WTC11 (cell line): ENCODE results near the gene PLEKHH3. TPM values are rescaled to one million over a fixed set of nuclear protein-coding genes. Genes with fewer than 3 reads are reported as not detected.

ENCODE experiments used
- ATAC-seq: fragments of 200-7000 bp; cut with Tn5 transposase; 2 replicates; pipeline ENCODE4 v1.10.0; 2021; ENCODE audit warnings: mild to moderate bottlenecking, moderate library complexity
- Bru-seq: library from RNA; stranded (reverse); fragments of 400-500 nt; gene quantifications from one replicate; lab custom pipeline; 2021; lab: Mats Ljungman, UMichigan
- CTCF ChIA-PET: fragments of 300-600 bp; sonication (Branson Sonifier 250); formaldehyde crosslinking; loops from one replicate; lab custom pipeline; 2021; ENCODE audit warnings: antibody characterized with exemption; lab: Charles Lee
- POLR2A ChIA-PET: fragments of 350-600 bp; sonication (Branson Sonifier 250); formaldehyde crosslinking; loops from one replicate; lab custom pipeline; 2021; ENCODE audit warnings: antibody characterized with exemption; lab: Charles Lee
- DNase-seq: peaks from one replicate; pipeline ENCODE4 v3.0.0; 2021; ENCODE audit warnings: low spot score
- H3K27ac Mint-ChIP-seq: 2 replicates; pipeline ENCODE4 v1.8.0; 2021; ENCODE audit warnings: mixed read lengths
- H3K27me3 Mint-ChIP-seq: 2 replicates; pipeline ENCODE4 v1.8.0; 2021; ENCODE audit warnings: low read depth, mild to moderate bottlenecking, moderate library complexity, mixed read lengths
- H3K36me3 Mint-ChIP-seq: 2 replicates; pipeline ENCODE4 v1.8.0; 2021; ENCODE audit warnings: mixed read lengths
- H3K4me1 Mint-ChIP-seq: 2 replicates; pipeline ENCODE4 v1.8.0; 2022; ENCODE audit warnings: mixed read lengths
- H3K4me3 Mint-ChIP-seq: 2 replicates; pipeline ENCODE4 v1.8.0; 2021; ENCODE audit warnings: mild to moderate bottlenecking, moderate library complexity, mixed read lengths
- H3K9me3 Mint-ChIP-seq: 2 replicates; pipeline ENCODE4 v1.8.0; 2021; ENCODE audit warnings: mixed read lengths
- ERG ChIP-seq: fragments of 250-450 bp; sonication (Bioruptor Pico); IDR thresholded peaks from 2 replicates; pipeline ENCODE4 v1.8.0; 2021; ENCODE audit warnings: mild to moderate bottlenecking
- ETV6 ChIP-seq: sonication (generic); formaldehyde crosslinking; IDR thresholded peaks from 2 replicates; pipeline ENCODE4 v1.8.1; 2022; ENCODE audit warnings: mild to moderate bottlenecking, missing genetic modification reagents
- FOXP1 ChIP-seq: sonication (generic); formaldehyde crosslinking; IDR thresholded peaks from 2 replicates; pipeline ENCODE4 v1.8.0; 2022; ENCODE audit warnings: missing genetic modification reagents, mild to moderate bottlenecking, moderate library complexity, borderline replicate concordance
- GABPB1 ChIP-seq: sonication (generic); formaldehyde crosslinking; IDR thresholded peaks from 2 replicates; pipeline ENCODE4 v1.8.1; 2023; ENCODE audit warnings: mild to moderate bottlenecking, missing genetic modification reagents
- IRF1 ChIP-seq: sonication (generic); formaldehyde crosslinking; IDR thresholded peaks from 2 replicates; pipeline ENCODE4 v1.8.0; 2023; ENCODE audit warnings: missing genetic modification reagents
- JAZF1 ChIP-seq: fragments of 250-450 bp; sonication (Bioruptor Pico); IDR thresholded peaks from 2 replicates; pipeline ENCODE4 v1.9.0; 2021; ENCODE audit warnings: moderate library complexity, mild to moderate bottlenecking, inconsistent platforms
- KAT7 ChIP-seq: sonication (generic); formaldehyde crosslinking; IDR thresholded peaks from 2 replicates; pipeline ENCODE4 v1.8.1; 2023; ENCODE audit warnings: missing genetic modification reagents, mild to moderate bottlenecking, borderline replicate concordance
- MAX ChIP-seq: sonication (generic); formaldehyde crosslinking; IDR thresholded peaks from 2 replicates; pipeline ENCODE4 v1.8.0; 2022; ENCODE audit warnings: mild to moderate bottlenecking, missing genetic modification reagents
- TP53 ChIP-seq: sonication (generic); formaldehyde crosslinking; IDR thresholded peaks from 2 replicates; pipeline ENCODE4 v1.8.1; 2023; ENCODE audit warnings: mild to moderate bottlenecking, missing genetic modification reagents
- ZNF121 ChIP-seq: sonication (generic); formaldehyde crosslinking; IDR thresholded peaks from 2 replicates; pipeline ENCODE4 v1.8.0; 2023; ENCODE audit warnings: missing genetic modification reagents
- ZNF232 ChIP-seq: sonication (generic); formaldehyde crosslinking; IDR thresholded peaks from 2 replicates; pipeline ENCODE4 v1.8.0; 2022; ENCODE audit warnings: mild to moderate bottlenecking, missing genetic modification reagents
- ZNF263 ChIP-seq: sonication (generic); formaldehyde crosslinking; IDR thresholded peaks from 2 replicates; pipeline ENCODE4 v1.8.1; 2022; ENCODE audit warnings: low read depth, mild to moderate bottlenecking, moderate library complexity, missing genetic modification reagents
- ZNF423 ChIP-seq: fragments of 250-450 bp; sonication (Bioruptor Pico); IDR thresholded peaks from 2 replicates; pipeline ENCODE4 v2.1.2; 2022; ENCODE audit warnings: mild to moderate bottlenecking, moderate library complexity
- long read RNA-seq, 3 experiments: library from RNA in 1 of 3; library from capped mRNA in 1 of 3; library from polyadenylated mRNA in 1 of 3; unstranded in 2 of 3; stranded (forward) in 1 of 3; transcript quantifications; one replicate each; pipeline ENCODE4 v2.0.0, GENCODE V29; 2021
- total RNA-seq: library from RNA; stranded (reverse); gene quantifications from 3 replicates; pipeline ENCODE4 v1.2.3, GENCODE V29; 2021
- TF ChIP-seq, protein P1 (sequence below): sonication (generic); formaldehyde crosslinking; IDR thresholded peaks from 2 replicates; pipeline ENCODE4 v1.8.1; 2022; ENCODE audit warnings: mild to moderate bottlenecking, moderate library complexity, missing genetic modification reagents
- TF ChIP-seq, protein P2 (sequence below): sonication (generic); formaldehyde crosslinking; IDR thresholded peaks from 2 replicates; pipeline ENCODE4 v1.8.0; 2022; ENCODE audit warnings: mild to moderate bottlenecking, missing genetic modification reagents
- TF ChIP-seq, protein P3 (sequence below): sonication (generic); formaldehyde crosslinking; IDR thresholded peaks from 2 replicates; pipeline ENCODE4 v1.8.1; 2023; ENCODE audit warnings: mild to moderate bottlenecking, moderate library complexity, missing genetic modification reagents

PLEKHH3 gene, protein sequence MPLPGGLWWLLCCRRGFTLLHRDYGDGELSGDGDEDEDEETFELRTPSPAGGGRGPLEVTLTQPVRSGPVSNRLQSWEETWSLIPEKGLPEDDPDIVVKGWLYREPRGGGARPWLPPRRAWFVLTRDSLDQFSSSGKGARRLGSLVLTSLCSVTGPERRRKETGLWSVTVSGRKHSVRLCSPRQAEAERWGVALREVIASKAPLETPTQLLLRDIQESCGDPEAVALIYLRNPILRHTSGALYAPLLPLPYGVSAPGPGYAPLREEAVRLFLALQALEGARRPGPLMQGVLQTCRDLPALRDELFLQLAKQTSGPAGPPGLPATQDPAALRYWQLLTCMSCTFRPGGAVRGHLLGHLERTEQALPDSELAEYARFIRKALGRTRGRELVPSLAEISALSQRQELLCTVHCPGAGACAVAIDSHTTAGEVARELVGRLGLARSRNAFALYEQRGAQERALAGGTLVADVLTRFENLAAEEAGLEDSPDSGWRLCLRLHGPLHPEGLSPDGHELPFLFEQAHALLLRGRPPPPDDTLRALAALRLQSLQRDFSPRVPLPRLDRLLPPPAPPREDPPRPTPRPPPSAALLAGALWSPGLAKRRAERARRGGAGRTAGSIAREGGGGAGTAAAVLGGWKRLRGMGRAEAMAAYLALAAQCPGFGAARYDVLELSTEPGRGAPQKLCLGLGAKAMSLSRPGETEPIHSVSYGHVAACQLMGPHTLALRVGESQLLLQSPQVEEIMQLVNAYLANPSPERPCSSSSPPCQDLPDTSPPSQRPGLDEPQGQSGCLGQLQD
- total RNA-seq (33.0 to 40.2 TPM (median 35.6 TPM) in 3 replicates), Bru-seq, nascent RNA (percentile 68 among the genes with signal in this experiment)
- long read RNA-seq, experiment 1, transcript PLEKHH3-204 (13 exons, 2,983 nt) = major isoform, 14 of 72 reads
- long read RNA-seq, experiment 1, transcript PLEKHH3-205 (13 exons, 2,640 nt) = minor isoform, 5 of 72 reads
- long read RNA-seq, experiment 1, transcript PLEKHH3-201 (13 exons, 2,987 nt) = minor isoform, 10 of 72 reads
- long read RNA-seq, experiment 1, partial matches to known transcripts = 25 of 72 reads
- long read RNA-seq, experiment 1, other reads (novel, unspliced or antisense) = 17 of 72 reads
- long read RNA-seq, experiment 2, transcript PLEKHH3-204 (13 exons, 2,983 nt) = major isoform, 6 of 44 reads
- long read RNA-seq, experiment 2, partial matches to known transcripts = 24 of 44 reads
- long read RNA-seq, experiment 2, other reads (novel, unspliced or antisense) = 10 of 44 reads
- long read RNA-seq, experiment 3 = 0 reads

DNA sequence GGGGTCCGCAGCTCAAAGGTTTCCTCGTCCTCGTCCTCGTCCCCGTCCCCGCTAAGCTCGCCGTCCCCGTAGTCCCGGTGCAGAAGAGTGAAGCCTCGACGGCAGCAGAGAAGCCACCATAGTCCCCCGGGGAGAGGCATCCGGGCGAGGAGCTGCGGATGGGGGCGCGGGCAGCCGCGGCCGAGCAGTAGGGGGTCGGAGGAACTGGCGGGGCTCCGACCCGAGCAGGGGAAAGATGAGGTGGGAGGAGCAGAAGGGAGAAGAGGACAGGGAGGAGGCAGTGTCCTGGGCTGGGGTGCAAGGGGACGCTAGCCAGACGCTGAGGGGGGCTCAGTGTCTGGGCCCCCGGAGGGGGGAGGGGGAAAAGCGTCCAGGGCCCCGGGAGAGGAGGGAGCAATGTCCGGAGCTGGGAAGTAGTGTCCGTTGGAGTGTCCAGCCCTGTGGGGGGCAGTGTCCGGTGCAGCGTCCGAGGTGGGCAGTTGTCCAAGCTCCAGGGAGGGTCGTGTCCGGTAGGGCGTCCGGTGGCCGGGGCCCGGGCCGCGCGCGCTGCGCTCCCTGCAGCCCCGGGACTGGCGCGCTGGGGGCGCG, at the start of gene PLEKHH3:
Gene PLEKHH3 (minus strand): TSS at position 571 of the 588 bp plus-strand sequence. CDS start 431 bp downstream, at position 140.
- TF ChIP-seq JAZF1 = no peak
- TF ChIP-seq, protein P1, sequence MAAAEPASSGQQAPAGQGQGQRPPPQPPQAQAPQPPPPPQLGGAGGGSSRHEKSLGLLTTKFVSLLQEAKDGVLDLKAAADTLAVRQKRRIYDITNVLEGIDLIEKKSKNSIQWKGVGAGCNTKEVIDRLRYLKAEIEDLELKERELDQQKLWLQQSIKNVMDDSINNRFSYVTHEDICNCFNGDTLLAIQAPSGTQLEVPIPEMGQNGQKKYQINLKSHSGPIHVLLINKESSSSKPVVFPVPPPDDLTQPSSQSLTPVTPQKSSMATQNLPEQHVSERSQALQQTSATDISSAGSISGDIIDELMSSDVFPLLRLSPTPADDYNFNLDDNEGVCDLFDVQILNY (CRISPR knock-in tag) = no peak; the same call in 1 of the 2 replicates
- TF ChIP-seq, protein P2, sequence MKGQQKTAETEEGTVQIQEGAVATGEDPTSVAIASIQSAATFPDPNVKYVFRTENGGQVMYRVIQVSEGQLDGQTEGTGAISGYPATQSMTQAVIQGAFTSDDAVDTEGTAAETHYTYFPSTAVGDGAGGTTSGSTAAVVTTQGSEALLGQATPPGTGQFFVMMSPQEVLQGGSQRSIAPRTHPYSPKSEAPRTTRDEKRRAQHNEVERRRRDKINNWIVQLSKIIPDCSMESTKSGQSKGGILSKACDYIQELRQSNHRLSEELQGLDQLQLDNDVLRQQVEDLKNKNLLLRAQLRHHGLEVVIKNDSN (CRISPR knock-in tag) = 0 out of 2 replicates have a peak, but pooled peaks have one; percentile 10
- TF ChIP-seq TP53 (CRISPR knock-in tag) = peak; percentile 22; the same call in 1 of the 2 replicates
- peak; percentile 13; the same call in 1 of the 2 replicates for TF ChIP-seq ZNF263 (CRISPR knock-in tag)
- peak; percentile 51; the same call in 1 of the 2 replicates for TF ChIP-seq ZNF423 (CRISPR knock-in tag)
- 0 out of 2 replicates have a peak, but pooled peaks have one; percentile 33 for TF ChIP-seq ETV6
- 0 out of 2 replicates have a peak, but pooled peaks have one; percentile 8 for TF ChIP-seq FOXP1 (CRISPR knock-in tag)
- TF ChIP-seq IRF1 = peak; percentile 54; the same call in 1 of the 2 replicates
- Mint-ChIP-seq H3K9me3 (no peaks in the 10 kb centered on the region), H3K36me3 (peaks cover 3% of the 10 kb centered on the region; the same call in 1 of the 2 replicates), H3K4me3 (peak within 1 kb of the TSS; percentile 79), H3K27ac (peak within 1 kb of the TSS; percentile 94), H3K4me1 (peaks cover 39% of the 10 kb centered on the region), H3K27me3 (peaks cover 8% of the 10 kb centered on the region)
- no peak for DNase-seq
- ChIA-PET CTCF (interaction anchor here (1.0 to 6.5 kb wide), 9 partner anchors 18 to 128 kb away, joined by 3 to 122 read pairs (median 12); partner anchors contain the start of genes CNTD1, COA3, PSMC3IP and RETREG3), POLR2A (interaction anchor here (1.4 to 2.3 kb wide), 4 partner anchors 17 to 99 kb away, joined by 5 to 8 read pairs (median 6); partner anchors contain the start of genes PSMC3IP, RETREG3, TUBG1 and TUBG2)
- ATAC-seq = no peak

GRCh38 chr17:42725143-42725542, 48.3 kb upstream of the PLEKHH3 start:
- DNase-seq (no peak), ATAC-seq (no peak)
- Mint-ChIP-seq H3K9me3 (no peaks in the 10 kb centered on the region), H3K36me3 (peaks cover 40% of the 10 kb centered on the region), H3K4me3 (no peak overlapping the region), H3K4me1 (no peaks in the 10 kb centered on the region), H3K27ac (no peak overlapping the region), H3K27me3 (no peaks in the 10 kb centered on the region)
- TF ChIP-seq JAZF1 (no peak), ZNF121 (CRISPR knock-in tag) (peak; percentile 67; the same call in 1 of the 2 replicates), GABPB1 (CRISPR knock-in tag) (no peak)
- POLR2A ChIA-PET = no interaction called here
- CTCF ChIA-PET = interaction anchor here (1.5 to 4.6 kb wide), 2 partner anchors 39 to 99 kb away, joined by 4 to 17 read pairs; partner anchors contain the start of gene BECN1

DNA sequence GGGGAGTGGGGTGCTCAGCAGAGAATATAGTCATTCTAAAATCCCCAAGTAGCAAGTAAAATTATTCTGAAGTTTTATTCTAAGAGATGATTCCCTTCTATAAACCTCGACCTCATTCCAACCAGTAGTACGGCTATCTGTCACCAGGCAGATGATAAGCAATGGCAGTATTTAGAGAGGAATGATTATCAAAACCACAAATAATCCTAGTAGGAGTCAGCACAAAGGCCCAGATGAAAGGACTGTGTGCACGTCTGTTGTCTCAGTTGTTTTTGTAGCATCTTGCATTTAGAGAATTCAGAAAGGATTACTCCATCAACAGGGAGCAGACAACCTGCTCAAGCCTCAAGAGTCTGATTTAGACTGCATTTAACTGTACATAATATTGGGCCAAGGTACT, 46.8 kb upstream of the PLEKHH3 start:
- Mint-ChIP-seq H3K9me3 (no peaks in the 10 kb centered on the region), H3K4me3 (no peak overlapping the region), H3K36me3 (peaks cover 37% of the 10 kb centered on the region), H3K27me3 (no peaks in the 10 kb centered on the region), H3K27ac (no peak overlapping the region)
- POLR2A ChIA-PET = no interaction called here
- no peak for DNase-seq
- CTCF ChIA-PET = no interaction called here
- TF ChIP-seq ERG (CRISPR knock-in tag) = no peak
- no peak for TF ChIP-seq IRF1
- TF ChIP-seq MAX (CRISPR knock-in tag) = no peak
- TF ChIP-seq KAT7 (CRISPR knock-in tag) = no peak
- no peak for TF ChIP-seq ZNF232 (CRISPR knock-in tag)
- TF ChIP-seq, protein P3, sequence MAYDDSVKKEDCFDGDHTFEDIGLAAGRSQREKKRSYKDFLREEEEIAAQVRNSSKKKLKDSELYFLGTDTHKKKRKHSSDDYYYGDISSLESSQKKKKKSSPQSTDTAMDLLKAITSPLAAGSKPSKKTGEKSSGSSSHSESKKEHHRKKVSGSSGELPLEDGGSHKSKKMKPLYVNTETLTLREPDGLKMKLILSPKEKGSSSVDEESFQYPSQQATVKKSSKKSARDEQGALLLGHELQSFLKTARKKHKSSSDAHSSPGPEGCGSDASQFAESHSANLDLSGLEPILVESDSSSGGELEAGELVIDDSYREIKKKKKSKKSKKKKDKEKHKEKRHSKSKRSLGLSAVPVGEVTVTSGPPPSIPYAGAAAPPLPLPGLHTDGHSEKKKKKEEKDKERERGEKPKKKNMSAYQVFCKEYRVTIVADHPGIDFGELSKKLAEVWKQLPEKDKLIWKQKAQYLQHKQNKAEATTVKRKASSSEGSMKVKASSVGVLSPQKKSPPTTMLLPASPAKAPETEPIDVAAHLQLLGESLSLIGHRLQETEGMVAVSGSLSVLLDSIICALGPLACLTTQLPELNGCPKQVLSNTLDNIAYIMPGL (CRISPR knock-in tag) = no peak
- TF ChIP-seq, all 79 proteins: peak for 0
- no peak for ATAC-seq
- H3K4me1 Mint-ChIP-seq = no peaks in the 10 kb centered on the region
